GM20000 (cell line): Measurements from ENCODE around the gene PTPN21.
"Not testable (repeated sequence)": the region's sequence is repeated elsewhere in the genome, so short reads cannot be mapped to it uniquely, and the experiment has no call there.

Source experiments
- DNase-seq: peaks from one replicate; pipeline ENCODE4 v3.0.0; 2012; ENCODE audit warnings: low spot score
- CTCF ChIP-seq: IDR thresholded peaks from 2 replicates; pipeline ENCODE4 v1.5.1; 2012; ENCODE audit warnings: mild to moderate bottlenecking, control low read depth; ENCODE audit errors: extremely low read depth, missing control alignments

PTPN21 gene

GRCh38 chr14:88542857-88543795 lies 11.7 kb downstream of the PTPN21 start:
- DNase-seq, result no peak
- no peak for TF ChIP-seq CTCF

GRCh38 chr14:88541324-88541723 lies 13.5 kb downstream of the PTPN21 start:
- no peak for TF ChIP-seq CTCF

GRCh38 chr14:88535813-88536212 lies 19.0 kb downstream of the PTPN21 start:
- DNase-seq, result no peak
- no peak for TF ChIP-seq CTCF

More at GRCh38 chr14:88541324-88541723, 13.5 kb downstream of the PTPN21 start:
- DNase-seq, result no peak

GRCh38 chr14:88535149-88535548 lies 19.7 kb downstream of the PTPN21 start:
- DNase-seq, result no peak
- TF ChIP-seq CTCF, result no peak

GRCh38 chr14:88533064-88533602 lies 21.7 kb downstream of the PTPN21 start:
- no peak for TF ChIP-seq CTCF
- DNase-seq, result no peak

GRCh38 chr14:88529889-88530288 lies 24.9 kb downstream of the PTPN21 start:
- DNase-seq, result not testable (repeated sequence)

- no peak for DNase-seq
- TF ChIP-seq CTCF, result no peak
Observed at GRCh38 chr14:88522393-88522792, 32.4 kb downstream of the PTPN21 start.
